OCI-LY7 (cell line): ENCODE measurements around the gene LTBP2.

Experiments used
- CTCF ChIP-seq: fragments of 200-600 bp; sonication (generic); conservative IDR thresholded peaks from 2 replicates; pipeline ENCODE4 v1.5.1; 2014; ENCODE audit warnings: mild to moderate bottlenecking, antibody characterized with exemption, low read length, moderate library complexity, mixed read lengths
- EZH2phosphoT487 ChIP-seq: fragments of 200-600 bp; sonication (generic); IDR thresholded peaks from 2 replicates; pipeline ENCODE4 v1.6.1; 2018; ENCODE audit warnings: low read depth, borderline replicate concordance, mild to moderate bottlenecking, mixed run types, antibody characterized with exemption, low read length, moderate library complexity, mixed read lengths

GRCh38 chr14:74577948-74578275, 34.1 kb downstream of the LTBP2 start:
- no peak for TF ChIP-seq CTCF
- TF ChIP-seq EZH2phosphoT487: no peak
